SU-DHL-6 (cell line): Measurements from ENCODE around the gene SCN5A.

ENCODE experiments used
- H2AFZ ChIP-seq: fragments of 200-600 bp; sonication (generic); 2 replicates; pipeline ENCODE4 v1.6.1; 2014; ENCODE audit warnings: low read depth, mild to moderate bottlenecking, moderate library complexity, mixed read lengths, antibody characterized with exemption, low read length; ENCODE audit not compliant: severe bottlenecking
- H3F3A ChIP-seq: fragments of 200-600 bp; shearing (Covaris generic); 2 replicates; pipeline ENCODE4 v1.6.0; 2016; ENCODE audit warnings: antibody characterized with exemption, mild to moderate bottlenecking; ENCODE audit not compliant: insufficient read depth
- H3K27ac ChIP-seq: fragments of 200-600 bp; sonication (generic); 2 replicates; pipeline ENCODE4 v1.5.1; 2016; ENCODE audit warnings: low read depth, mild to moderate bottlenecking, low read length, moderate library complexity, mixed read lengths
- H3K27me3 ChIP-seq: fragments of 200-600 bp; sonication (generic), shearing (Covaris generic); 2 replicates; pipeline ENCODE4 v1.6.0; 2014; ENCODE audit warnings: mild to moderate bottlenecking, low read length
- H3K36me3 ChIP-seq: fragments of 200-600 bp; sonication (generic); 2 replicates; pipeline ENCODE4 v1.6.1; 2014; ENCODE audit warnings: mild to moderate bottlenecking, low read length, mixed read lengths
- H3K4me2 ChIP-seq: fragments of 300-600, 200-600 bp; shearing (Covaris generic), sonication (generic); 2 replicates; pipeline ENCODE4 v1.6.0; 2014; ENCODE audit warnings: low read length, low read depth, mild to moderate bottlenecking; ENCODE audit not compliant: poor library complexity, severe bottlenecking
- H3K4me3 ChIP-seq: fragments of 200-600 bp; sonication (generic); 2 replicates; pipeline ENCODE4 v1.5.1; 2014; ENCODE audit warnings: antibody characterized with exemption, low read length, mild to moderate bottlenecking, mixed read lengths; ENCODE audit not compliant: insufficient read depth, poor library complexity, severe bottlenecking
- H3K79me2 ChIP-seq: fragments of 200-600 bp; sonication (generic); 2 replicates; pipeline ENCODE4 v1.6.1; 2014; ENCODE audit warnings: mild to moderate bottlenecking, low read length, moderate library complexity; ENCODE audit not compliant: insufficient read depth
- H3K9ac ChIP-seq: fragments of 200-600 bp; sonication (generic); 2 replicates; pipeline ENCODE4 v1.7.0; 2014; ENCODE audit warnings: mild to moderate bottlenecking, low read length
- H3K9me2 ChIP-seq: fragments of 200-600 bp; sonication (generic); replicated peaks from 2 replicates; pipeline ENCODE4 v1.6.1; 2014; ENCODE audit warnings: low read length; ENCODE audit not compliant: insufficient read depth
- H3K9me3 ChIP-seq: fragments of 200-600 bp; sonication (generic); 2 replicates; pipeline ENCODE4 v1.6.1; 2014; ENCODE audit warnings: low read length, mixed read lengths; ENCODE audit not compliant: insufficient read depth
- H4K20me1 ChIP-seq: fragments of 200-600 bp; sonication (generic); 2 replicates; pipeline ENCODE4 v1.6.1; 2014; ENCODE audit warnings: low read depth, mild to moderate bottlenecking, antibody characterized with exemption, low read length, moderate library complexity, mixed read lengths
- CTCF ChIP-seq: fragments of 200-600 bp; sonication (generic); IDR thresholded peaks from one replicate; pipeline ENCODE4 v1.5.1; 2017; ENCODE audit warnings: antibody characterized with exemption, mild to moderate bottlenecking, low read length, moderate library complexity; ENCODE audit not compliant: insufficient read depth, poor library complexity, severe bottlenecking
- EZH2phosphoT487 ChIP-seq: fragments of 200-600 bp; sonication (generic), shearing (Covaris generic); conservative IDR thresholded peaks from 2 replicates; pipeline ENCODE4 v1.6.1; 2018; ENCODE audit warnings: mild to moderate bottlenecking, antibody characterized with exemption, low read length, moderate library complexity, mixed read lengths

SCN5A gene

GRCh38 chr3:38577371-38578080 lies 72.0 kb downstream of the SCN5A start:
- H3K9ac ChIP-seq, result no peak overlapping the region
- no peaks in the 10 kb centered on the region for H3K27me3 ChIP-seq
- no peak overlapping the region for H3K4me3 ChIP-seq
- TF ChIP-seq EZH2phosphoT487 (no peak), CTCF (no peak)
- no peaks in the 10 kb centered on the region for H3F3A ChIP-seq
- H3K9me2 ChIP-seq, result no peaks in the 10 kb centered on the region
- H3K36me3 ChIP-seq, result no peaks in the 10 kb centered on the region
- no peaks in the 10 kb centered on the region for H3K79me2 ChIP-seq
- H3K4me2 ChIP-seq, result no peak overlapping the region
- no peaks in the 10 kb centered on the region for H3K9me3 ChIP-seq
- no peak overlapping the region for H2AFZ ChIP-seq
- no peaks in the 10 kb centered on the region for H4K20me1 ChIP-seq
- no peak overlapping the region for H3K27ac ChIP-seq

- Histone ChIP-seq H3K9me2 (no peaks in the 10 kb centered on the region), H2AFZ (no peak overlapping the region), H3K27ac (no peak overlapping the region), H3K4me3 (no peak overlapping the region), H3K4me2 (no peak overlapping the region), H3K79me2 (no peaks in the 10 kb centered on the region), H3F3A (no peaks in the 10 kb centered on the region), H3K9me3 (no peaks in the 10 kb centered on the region), H3K36me3 (no peaks in the 10 kb centered on the region), H4K20me1 (no peaks in the 10 kb centered on the region), H3K27me3 (no peaks in the 10 kb centered on the region), H3K9ac (no peak overlapping the region)
- no peak for TF ChIP-seq EZH2phosphoT487
- TF ChIP-seq CTCF, result no peak
Measured at GRCh38 chr3:38576526-38577370, 72.7 kb downstream of the SCN5A start.

DNA sequence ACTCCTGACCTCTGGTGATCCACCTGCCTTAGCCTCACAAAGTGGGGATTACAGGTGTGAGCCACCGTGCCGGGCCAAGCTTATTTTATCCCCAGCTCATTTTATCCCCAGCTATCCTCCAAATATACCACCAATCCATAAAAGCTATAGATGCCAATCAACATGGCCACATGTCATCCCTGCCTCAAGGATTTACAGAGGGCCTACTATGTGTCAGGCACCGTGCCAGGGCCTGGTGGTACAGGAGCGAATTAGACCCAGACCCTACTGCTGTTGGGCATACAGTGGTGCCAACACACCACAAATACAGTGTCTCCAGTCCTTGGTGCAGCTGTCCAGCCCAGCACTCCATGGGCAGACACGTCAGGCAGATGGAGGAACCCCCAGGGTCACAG lies 73.4 kb downstream of the SCN5A start:
- H3F3A ChIP-seq, result no peaks in the 10 kb centered on the region
- no peak overlapping the region for H3K4me3 ChIP-seq
- no peaks in the 10 kb centered on the region for H3K36me3 ChIP-seq
- TF ChIP-seq CTCF (no peak), EZH2phosphoT487 (no peak)
- H3K27ac ChIP-seq, result no peak overlapping the region
- H2AFZ ChIP-seq, result no peak overlapping the region
- H4K20me1 ChIP-seq, result no peaks in the 10 kb centered on the region
- H3K9me3 ChIP-seq, result no peaks in the 10 kb centered on the region
- no peaks in the 10 kb centered on the region for H3K27me3 ChIP-seq
- no peak overlapping the region for H3K4me2 ChIP-seq
- no peak overlapping the region for H3K9ac ChIP-seq
- H3K79me2 ChIP-seq, result no peaks in the 10 kb centered on the region
- no peaks in the 10 kb centered on the region for H3K9me2 ChIP-seq
